GM18907 (cell line): ENCODE data around the gene MPST.

ENCODE experiments used
- ATAC-seq: cut with Tn5 transposase; IDR thresholded peaks from one replicate; pipeline ENCODE4 v1.9.1; 2021; ENCODE audit warnings: mild to moderate bottlenecking, moderate library complexity; ENCODE audit not compliant: unreplicated experiment

The MPST gene

DNA sequence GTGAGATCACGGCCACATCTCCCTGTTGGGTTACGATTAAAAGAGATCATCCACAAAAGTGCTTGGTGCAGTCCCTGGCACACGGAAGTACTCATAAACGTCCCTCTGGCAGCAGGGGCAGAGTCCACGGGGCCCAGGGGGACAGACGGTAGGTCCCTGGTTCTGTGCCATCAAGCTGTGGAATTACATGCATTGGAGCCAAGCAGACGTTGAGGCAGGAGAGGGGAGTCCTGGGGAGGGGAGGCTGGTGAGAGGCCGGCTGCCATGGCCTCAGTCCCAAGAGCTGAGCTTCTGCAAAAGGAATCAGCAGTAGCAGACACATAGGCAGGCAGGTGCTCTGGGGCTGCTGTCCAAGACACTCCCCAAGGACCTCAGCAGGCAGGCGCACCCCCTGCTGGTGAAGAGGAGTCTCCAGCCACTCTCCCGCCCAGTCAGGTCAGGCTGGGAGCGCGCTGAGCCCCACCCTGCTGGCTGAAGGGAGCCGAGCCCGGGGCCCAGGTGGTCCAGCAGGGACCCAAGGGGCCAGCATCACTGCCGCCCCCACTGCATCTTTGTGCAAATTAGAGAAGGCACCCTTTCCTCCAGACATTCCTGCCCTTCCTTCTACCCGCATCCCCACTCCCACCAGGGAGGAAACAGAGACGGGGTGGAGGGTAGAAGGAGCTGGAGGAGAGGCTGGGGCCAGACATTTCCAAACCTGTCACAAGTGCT, 24.4 kb downstream of the MPST start:
- peak; percentile 56 for ATAC-seq

GRCh38 chr22:37044634-37045625, 25.4 kb downstream of the MPST start:
- ATAC-seq, result no peak

GRCh38 chr22:37045958-37046357, 26.4 kb downstream of the MPST start:
- no peak for ATAC-seq

- ATAC-seq, result no peak
These were observed 27.0 kb downstream of the MPST start for GRCh38 chr22:37046589-37046988.

- ATAC-seq, result no peak
These were observed 27.5 kb downstream of the MPST start for GRCh38 chr22:37047006-37047405.

DNA sequence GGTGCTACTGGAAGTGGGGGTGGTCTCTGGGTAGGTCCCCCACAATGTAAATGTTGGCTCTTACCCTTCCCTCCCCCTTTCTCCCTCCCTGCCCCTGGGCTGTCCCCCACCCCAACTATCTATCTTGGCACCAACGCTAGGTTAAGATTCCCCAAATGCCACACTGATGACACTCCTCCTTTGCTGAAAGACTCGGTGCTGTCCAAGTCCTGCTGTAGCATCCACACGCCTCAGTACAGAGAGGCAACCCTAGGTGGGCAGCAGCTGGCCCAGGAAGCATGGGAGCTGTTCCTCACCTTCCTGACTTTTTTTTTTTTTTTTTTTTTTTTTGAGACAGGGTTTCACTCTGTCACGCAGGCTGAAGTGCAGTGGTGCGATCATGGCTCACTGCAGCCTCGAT, 28.6 kb downstream of the MPST start:
- ATAC-seq, result no peak

GRCh38 chr22:37049224-37049623, 29.7 kb downstream of the MPST start:
- ATAC-seq, result no peak

GRCh38 chr22:37050913-37051312, 31.4 kb downstream of the MPST start:
- no peak for ATAC-seq

DNA sequence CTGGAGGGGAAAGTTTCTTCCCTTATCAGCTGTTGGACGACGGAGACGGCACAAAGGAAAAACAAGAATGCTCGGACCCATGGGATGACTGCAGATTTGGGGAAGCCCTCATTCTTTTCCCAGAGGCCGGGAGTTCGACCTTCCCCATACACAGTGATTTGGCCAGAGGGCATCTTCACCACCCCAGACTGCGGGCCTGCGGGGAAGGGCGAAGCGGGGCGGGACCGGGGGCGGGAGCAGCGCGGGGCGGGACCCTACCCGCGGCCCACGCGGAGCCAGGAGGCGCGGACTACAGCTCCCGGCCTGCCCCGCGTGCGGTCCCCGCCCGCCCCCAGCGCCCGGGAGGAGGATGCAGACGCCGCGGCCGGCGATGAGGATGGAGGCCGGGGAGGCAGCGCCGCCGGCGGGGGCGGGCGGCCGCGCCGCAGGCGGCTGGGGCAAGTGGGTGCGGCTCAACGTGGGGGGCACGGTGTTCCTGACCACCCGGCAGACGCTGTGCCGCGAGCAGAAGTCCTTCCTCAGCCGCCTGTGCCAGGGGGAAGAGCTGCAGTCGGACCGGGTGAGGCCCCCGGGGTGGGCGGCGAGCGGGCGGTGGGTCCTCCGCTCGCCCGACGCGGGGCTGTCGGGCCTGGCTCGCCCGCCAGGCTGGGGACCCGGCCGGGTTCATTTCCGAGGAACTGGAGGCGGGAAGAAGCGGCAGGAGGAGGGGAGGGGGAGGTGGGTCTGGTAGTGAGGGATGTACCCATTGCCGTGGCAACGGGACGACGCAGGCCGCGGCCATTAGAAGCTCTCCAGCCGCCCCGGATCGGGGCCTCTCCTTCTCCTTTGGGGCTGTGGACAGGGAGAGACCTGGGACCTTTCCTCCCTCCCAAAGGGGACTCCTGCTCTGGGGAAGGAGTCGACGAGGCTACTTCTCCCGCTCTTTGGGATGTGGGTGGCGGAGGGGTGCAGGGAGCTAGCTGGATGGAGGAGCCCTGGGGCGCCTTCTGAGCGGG, 32.1 kb downstream of the MPST start, which contains the start of gene KCTD17:
Gene KCTD17, plus strand, starts transcription at position 352 of the 995 bp plus-strand sequence. Its CDS starts 19 bp downstream, at position 371.
- peak; percentile 65 for ATAC-seq

- ATAC-seq, result no peak
These were observed 33.1 kb downstream of the MPST start for GRCh38 chr22:37052386-37053309.

DNA sequence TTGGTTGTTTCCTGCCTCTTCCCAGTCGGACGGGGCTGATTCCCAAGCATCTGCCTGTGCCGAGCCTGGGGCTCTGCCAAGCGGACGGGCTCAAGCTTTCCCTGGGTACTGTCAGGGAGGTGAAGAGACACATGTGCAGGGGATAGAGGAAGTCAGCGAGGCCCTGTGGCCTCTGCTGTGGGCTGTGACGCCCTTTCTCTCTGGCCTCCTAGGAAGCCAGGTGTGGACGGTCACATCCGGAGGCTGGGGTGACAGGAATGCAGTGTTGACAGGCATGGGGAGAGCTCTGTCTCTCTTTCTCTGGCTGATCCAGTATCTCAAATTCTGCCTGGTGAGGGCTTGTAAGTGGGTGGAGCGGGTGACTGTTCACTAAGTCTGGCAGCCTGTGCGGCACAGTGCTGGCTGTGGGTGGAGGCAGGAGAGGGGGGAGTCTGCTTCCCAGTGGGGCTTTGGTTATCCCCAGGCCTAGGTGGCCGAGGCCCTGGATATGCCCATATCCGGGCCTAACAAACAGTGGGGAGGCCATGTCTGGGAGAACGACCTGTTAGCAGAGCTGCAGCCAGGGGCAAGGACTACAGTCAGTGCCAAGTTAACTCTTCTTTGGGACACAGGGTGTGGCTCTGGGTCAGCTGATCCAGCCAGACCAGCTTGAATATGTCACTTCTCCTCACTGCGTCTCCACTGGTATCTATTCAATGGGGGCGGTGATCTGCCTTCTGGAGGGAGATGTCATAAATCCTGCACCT, 33.9 kb downstream of the MPST start:
- ATAC-seq, result no peak

GRCh38 chr22:37054056-37054395, 34.5 kb downstream of the MPST start:
- ATAC-seq, result no peak

GRCh38 chr22:37054600-37055365, 35.2 kb downstream of the MPST start:
- no peak for ATAC-seq

- ATAC-seq, result no peak
These were observed 36.7 kb downstream of the MPST start for GRCh38 chr22:37056246-37056645.

- no peak for ATAC-seq
These were observed 37.7 kb downstream of the MPST start for GRCh38 chr22:37057226-37057625.

GRCh38 chr22:37057796-37058510, 38.4 kb downstream of the MPST start:
- no peak for ATAC-seq

DNA sequence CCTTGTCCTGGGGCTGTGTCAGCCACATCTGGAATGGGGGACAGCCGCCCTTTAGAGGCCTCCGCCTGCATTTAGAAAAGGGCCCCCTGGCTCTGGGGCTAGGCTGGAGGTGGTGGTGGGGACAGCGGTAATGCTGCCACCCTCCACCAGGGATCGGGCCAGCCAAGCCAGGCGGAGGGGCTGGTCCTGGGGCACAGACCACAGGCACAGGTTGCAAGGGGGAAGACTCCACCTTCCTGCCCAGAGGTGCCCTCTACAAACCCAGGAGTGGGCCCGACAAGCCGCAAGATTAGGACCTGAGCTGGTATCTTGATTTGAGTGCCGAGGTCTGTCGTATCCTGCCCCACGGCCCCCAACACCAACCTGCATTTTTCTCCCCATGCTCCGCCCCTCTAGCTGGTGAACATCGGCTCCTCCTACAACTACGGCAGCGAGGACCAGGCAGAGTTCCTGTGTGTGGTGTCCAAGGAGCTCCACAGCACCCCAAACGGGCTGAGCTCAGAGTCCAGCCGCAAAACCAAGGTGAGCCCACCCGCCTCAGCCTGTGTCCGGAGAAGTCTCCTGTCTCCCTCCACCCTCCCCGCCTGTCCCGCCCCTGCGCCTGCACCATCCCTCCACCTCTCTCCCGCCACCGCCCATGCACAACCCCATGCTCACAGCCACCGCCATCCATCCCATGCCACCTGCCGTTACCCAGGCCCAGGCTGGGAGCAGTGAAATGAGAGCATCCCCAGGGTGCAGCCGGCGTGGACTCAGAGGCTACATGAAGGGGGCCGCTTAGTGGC, 39.6 kb downstream of the MPST start:
- ATAC-seq, result no peak
